Hypothalamus (tissue), 51 donors: ENCODE measurements around the gene OVAAL.
A peak's percentile ranks its signal among the peaks of the same experiment; 100 is the strongest.

ENCODE experiments used
- DNase-seq, 51 donors: peaks; one replicate each; lab custom pipeline; 2025; lab: John Stamatoyannopoulos, UW

The OVAAL gene

DNA sequence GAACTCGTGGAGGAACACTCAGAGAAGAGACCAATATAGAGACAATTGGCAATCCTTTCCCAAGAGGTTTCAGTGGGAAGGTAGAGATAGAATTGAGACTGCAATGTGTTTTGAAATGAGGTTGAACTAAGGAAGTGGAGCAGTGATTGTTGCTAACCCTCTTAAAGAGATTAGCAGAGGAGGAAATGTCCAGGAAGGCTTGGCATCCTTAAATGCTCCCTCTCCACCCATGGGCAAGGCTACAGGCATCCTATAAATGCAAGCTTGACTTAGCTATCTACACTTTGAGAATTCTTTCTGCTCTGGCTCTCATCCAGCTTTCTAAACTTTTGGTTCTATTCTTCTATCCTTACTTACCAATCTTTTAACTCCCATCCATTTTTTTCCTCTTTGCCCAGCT lies 42.7 kb downstream of the OVAAL start:
- no peak for DNase-seq

DNA sequence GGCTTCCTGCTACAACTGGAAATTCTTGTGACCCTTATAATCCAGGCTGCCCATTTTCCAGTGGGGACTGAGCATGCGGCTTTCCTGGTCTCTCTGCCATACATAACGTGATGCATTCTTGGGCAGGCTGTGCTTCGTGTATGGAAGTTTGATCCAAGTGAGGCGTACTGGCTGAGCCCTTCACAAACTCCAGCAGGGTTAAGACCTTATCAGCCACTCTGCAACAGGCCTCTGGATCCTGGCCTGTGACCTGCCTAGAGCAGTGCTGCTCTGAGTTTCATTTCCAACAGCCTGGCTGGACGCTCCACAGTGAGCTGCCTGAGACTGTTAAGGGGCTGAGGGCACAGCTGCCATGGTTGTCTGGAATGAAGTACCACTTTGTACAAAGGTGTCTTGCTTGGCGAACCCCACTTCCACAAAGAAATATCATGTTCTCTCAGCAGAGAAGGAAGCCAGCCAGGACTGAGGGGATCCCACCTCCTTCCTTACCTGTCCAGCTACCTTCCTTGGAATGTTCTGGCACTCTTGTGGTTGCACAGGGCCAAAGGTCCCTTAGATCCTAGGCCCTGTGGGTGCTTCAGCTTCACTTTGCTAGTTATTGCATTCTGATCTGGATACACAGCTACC lies 44.6 kb downstream of the OVAAL start:
- DNase-seq: no peak

DNA sequence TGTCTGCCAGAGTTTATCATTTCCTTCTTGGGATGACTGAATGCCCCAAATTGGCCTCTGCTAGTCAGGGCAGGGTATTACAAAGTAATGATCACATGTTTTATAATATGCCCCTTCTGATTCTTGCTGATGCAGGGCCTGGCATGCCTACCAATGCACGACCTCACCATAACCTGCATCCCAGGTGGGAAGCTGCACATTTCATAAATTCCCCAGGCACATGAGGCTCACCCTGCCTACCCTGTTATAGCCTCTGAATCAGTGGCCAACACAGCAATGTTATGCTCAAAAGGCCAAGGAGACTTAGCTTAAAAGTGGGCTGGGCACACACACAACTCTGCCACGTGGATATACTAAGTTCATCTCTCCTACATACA lies 45.1 kb downstream of the OVAAL start:
- no peak for DNase-seq

DNA sequence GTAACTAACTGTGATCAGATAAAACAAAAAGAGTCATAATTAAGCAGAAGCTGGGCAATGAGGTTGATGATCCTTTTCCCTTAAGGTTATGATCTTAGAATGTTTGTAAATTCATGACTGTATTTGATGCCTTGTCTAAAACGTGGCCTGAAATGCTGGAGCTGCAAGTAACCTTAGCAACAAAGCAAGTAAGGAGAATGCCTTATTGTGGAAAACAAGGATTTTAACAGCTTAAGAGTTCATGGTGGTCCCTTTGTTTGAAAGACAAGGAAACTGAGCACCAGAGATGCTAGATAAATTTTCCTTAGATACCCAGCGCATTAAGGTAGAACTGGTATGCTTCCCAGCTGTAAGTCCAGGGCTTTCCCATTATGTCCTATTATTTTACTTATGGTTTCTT lies 47.4 kb downstream of the OVAAL start:
- DNase-seq: no peak

DNA sequence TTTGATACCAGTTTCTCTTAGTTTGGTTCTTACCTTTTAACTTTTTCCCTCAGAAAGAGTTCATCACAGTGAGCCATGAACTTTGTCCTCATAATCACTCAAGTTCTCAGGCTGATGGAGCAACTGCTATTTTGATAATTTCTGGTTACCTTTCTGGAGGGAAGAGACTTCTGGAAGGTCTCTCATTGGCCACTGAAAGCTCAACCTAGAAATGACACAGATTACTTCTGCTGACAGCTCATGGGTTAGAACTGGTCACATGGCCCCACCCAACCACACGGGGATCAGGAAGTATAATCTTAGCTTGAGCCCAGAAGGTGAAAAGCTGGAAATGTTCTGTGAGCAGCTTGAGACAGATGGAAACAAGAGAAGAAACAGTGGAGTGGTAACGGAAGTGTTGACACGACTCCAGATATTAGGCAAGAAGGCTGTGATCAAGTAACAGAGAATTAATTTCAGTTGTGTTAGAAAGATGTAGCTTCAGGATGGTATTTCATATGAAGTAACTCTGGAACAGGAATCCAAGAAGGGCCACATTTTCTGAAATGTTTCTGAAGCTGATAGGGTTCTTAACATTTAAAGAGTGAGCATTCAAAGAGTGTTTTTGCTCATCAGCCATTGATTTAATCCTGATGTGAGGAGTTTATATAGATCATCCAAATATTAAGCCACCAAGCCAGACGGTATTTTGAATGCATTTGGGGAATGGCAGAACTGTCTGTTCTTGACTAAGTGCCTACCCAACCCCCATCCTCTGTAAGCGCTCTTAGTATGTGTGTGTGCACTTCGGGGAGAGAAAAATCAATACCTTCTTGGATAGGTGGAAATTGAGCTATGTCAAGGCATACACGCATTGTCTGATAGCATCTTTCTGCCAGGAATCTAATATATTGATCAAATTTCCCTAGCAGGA lies 51.1 kb downstream of the OVAAL start:
- no peak for DNase-seq

DNA sequence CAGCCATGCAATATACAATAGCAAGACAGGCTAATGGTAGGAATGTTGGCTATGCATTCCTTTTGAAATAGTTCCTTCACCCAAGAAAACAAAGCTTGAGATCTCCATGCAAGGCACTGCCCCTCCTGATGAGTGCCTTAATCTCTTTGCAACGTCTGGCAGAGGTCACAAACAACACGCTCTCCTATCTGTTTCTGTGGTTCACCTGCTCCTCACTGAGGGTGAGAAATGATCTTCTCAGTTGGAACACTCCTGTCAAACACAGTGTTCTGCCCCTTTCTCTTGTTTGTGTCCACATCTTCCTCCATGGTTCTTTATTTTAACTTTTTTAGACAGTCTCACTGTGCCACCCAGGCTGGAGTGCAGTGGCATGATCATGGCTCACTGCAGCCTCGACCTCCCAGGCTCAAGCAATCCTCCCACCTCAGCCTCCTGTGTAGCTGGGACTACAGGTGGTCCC lies 51.8 kb downstream of the OVAAL start:
- no peak for DNase-seq

DNA sequence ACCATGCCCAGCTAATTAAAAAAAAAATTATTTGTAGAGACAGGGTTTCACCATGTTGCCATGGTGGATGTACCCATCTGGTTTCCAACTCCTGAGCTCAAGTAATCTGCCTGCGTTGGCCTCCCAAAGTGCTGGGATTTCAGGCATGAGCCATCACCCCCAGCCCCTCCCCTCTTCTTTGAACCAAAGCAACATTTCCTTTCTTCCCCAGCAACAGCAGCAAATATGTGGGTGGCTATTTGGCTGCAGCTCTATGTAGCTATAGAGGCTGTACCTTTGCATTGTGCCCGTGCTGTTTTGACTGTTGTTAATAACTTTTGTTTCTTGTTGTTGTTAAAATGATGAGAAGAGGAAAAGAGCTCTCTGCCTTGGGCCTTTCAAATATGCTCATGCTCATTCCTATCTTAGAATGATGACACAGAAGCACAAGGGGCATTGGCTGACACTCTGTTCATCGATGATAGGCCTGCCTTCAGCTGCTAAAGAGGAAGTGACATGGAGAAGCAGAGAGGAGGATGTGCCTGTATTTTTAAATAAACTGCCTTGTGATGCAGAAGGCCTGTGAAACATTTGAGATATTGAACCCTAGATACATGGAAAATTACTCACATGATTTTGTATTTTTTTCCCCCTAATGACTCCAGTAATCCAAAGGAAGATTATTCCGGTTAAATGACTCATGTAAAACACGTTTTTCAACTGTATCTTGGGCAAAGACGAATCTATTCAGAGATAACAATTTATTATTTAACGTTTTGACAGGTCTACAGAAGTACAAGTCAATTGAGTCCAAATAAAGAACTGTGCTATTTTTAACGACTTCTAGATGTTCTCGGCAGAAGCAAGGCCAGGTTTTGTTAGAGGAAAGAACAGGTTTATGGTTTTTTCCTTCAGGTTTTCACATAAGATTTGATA lies 52.5 kb downstream of the OVAAL start:
- DNase-seq: peak in 5 of 51 donors; percentile 6 to 52 (median 12)

DNA sequence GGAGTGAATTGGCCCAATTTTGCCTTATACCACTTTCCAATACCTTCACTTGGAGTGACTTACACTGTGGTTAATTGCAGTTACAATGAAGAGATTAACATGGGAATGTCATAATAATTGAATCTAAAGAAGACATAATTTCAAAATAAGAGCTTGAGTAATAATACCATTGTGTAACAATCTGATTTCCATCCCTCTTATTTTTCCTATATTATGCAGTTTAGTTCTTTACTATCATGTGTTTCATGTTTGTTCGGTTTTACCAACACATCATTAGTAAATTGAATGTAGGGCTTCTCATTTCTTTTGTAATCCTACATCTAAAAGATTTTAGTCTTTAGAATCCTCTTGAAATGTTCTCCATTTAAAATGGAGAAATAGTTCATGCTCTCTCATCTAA lies 53.9 kb downstream of the OVAAL start:
- no peak for DNase-seq

DNA sequence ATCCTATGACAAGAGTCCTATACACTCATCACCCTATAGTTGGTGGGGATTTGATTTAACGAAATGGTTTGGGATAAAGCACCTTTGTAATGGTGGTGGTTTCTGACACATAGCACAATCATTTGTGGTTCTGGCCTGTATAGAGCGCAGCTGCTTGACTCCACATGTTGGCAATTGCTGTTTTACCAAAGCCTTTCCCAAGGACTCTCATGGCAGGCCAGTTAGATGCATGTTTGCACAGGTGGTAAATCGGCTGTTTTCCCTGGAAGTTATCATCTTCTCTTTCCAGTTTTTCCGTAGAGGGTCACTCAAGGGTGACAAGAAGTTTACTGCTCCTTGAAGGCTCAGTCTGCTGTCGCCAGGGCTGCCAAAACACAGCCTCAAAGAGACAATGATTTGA lies 56.0 kb downstream of the OVAAL start:
- DNase-seq: no peak

DNA sequence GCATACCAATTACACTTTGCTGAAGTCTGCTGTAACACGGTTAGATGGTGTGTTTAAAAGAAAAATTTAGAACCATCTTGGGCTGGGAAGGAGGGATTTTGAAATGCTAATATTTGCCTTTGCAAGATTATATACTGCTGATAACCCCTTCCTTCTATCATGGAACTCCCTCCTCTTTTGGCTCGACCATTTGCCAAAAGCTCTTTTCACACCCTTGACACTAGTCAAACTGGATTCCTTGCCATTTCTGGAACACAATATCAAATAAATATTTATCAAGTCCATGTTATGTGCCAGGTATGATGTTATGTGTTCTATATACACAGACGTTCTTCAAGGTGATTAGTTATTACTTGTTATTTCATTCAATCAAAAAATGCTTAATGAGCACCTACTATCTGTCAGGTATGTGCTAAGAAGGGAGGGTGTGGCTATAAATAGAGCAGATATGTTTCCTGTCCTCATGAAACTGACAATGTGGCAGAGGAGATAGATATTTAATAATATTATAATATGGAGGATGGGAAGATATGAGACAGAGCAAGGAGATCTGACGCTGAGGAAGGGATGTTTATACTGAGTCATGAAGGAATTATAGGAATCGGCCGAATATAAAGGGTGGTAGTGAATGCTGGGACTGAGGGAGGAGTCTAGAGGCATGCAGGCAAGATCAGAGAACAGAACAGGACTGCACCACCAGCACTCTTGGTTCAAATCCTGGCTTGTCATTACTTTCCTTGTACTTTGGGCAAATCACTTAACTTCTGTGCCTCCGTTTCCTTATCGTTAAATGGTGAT lies 56.9 kb downstream of the OVAAL start:
- no peak for DNase-seq
